Islet precursor cell (in vitro differentiated cells): ENCODE results near the gene R3HDM2.

Experiments
- DNase-seq: peaks from one replicate; pipeline ENCODE4 v3.0.0-alpha.2; 2018

The R3HDM2 gene

DNA sequence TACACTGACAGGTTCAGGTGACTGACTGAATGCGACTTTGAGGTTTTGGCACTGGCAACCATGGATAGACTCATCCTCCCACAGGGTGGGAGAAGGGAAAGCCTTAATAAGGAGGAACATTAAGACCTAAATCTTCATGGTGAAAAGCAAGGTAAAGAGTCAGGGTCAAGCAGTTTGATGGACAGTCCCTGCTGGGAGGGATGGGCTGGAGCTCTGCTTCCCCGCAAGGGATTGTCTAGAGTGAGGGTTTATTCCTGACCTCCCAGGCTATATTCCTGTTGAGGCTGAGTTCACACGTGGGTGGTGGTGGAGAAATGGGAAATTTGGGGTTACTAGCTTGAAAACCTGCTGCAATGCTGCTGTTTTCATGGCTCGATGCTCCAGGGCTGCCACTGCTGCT is 170.5 kb downstream of the R3HDM2 start:
- DNase-seq, result no peak

DNA sequence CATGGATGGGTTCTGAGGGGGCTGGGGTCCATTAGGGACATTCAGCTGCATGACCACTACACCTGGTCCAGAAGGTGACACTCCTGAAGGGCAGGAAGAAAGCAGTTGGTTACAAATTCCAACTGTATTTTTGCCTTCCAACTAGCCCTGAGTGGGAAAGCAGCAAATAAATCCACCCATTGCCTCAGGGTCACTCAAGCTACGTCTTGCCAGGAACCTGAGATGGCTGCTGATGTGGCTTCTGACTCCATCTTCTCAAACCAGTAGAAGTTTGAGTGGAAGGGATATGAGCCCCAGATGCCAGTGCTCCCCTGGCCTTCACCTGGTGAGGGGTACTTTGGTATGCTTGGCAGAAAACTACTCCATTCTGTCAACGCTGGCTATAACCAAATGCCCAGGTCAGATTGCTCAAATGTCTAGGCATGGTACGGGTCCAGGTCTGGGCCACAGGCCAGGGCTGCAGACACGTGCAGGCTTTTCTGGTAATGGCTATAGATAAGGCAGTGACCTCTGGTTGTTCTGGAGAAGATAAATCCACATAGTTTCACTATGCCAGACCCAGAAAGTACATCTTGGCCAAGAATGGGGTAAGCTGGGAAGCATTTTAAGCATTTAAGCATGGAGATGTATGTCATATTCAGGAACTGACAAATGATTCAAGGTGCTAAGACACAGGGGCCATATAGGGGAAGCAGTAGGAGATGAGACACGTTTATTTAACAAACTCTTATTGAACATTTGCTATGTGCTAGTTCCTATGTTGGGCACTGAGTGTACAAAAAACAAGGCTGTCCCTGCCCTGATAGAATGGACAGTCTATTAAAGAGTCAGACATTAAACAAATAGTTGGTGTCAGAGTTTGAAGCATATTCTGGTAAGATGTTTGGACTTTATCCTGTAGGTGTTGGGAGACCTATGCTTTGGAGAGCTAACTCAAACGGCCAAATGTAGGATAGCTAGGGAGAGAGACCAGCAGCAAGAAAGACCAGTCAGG is 171.6 kb downstream of the R3HDM2 start:
- DNase-seq, result no peak

DNA sequence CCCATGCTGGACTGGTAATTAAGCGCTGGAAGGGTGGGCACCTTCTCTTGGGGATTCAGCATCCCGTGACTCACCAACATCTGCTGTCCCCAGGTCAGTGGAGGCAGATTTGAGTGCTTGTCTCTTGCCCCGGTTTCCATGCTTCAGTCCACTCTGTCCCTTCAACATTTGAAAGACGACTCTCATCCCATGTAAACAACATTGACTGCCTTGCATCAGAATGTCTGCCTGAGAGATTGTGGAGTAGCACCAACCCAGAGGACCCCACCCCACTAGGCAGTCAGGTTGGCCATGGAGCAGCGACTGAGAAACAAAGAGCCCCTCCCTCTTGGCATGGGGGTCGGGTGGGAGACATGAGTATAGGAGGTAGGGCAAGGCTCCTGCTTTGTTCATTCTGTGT is 174.9 kb downstream of the R3HDM2 start:
- DNase-seq, result no peak

DNA sequence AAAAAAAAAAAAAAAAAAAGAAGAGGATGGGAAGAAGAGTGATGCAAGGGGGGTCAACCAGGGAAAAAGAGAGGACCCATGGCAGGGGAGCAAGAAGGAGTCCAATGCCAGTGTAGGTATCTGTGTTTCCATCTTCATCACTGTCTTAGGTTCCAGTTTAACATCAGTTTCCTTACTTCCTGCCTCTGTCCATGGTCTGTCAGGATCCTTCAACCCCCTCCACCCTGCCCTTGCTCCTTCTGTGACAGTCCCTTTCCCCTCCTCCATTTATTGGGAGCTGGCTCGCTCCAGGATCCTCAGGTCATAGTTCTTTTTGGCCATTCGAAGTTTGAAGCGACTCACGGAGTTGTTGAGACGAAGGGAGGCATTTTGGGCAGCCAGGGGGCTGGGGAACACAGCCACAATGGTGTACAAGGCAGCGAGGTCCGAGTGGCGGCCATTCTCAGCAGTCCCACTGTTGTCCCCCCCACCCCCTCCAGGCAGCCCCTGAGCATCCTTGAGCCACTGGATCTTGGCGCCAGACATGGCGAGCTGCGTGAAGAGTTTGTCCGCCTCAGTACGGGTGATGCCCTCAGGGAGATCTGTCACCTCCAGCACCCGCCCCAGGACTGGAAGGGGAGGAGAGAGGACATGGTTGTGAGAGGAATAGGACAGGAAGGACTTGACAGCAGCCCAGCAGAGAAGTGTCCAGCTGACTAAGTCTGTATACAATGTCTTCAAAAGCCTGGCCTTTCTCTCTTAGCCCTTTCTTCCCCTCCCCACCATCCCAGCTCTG is 176.2 kb downstream of the R3HDM2 start:
- no peak for DNase-seq

DNA sequence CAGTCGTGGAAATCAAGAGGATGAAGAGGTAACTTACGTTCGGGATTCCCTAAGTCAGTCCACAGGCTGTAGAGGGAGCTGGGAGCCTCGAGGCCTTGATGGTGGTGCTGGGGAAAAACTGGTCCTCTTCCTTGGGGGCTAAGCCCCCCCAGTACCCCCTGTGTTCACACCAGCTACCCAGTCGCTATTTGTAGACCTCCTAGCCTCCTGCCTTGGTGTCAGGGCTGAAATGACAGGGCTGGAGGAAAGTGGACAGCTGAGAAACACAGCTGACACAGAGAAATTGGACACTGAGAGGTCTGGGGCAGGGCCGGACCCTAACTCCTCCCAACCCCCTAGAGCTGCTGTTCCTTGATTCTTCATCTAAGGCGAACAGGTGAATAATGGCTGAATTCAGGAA is 179.9 kb downstream of the R3HDM2 start, which contains the start of gene STAC3:
STAC3 (minus strand) TSS at position 232 of the 400 bp plus-strand sequence. CDS start 1,551 bp downstream, outside the sequence.
- DNase-seq, result no peak

DNA sequence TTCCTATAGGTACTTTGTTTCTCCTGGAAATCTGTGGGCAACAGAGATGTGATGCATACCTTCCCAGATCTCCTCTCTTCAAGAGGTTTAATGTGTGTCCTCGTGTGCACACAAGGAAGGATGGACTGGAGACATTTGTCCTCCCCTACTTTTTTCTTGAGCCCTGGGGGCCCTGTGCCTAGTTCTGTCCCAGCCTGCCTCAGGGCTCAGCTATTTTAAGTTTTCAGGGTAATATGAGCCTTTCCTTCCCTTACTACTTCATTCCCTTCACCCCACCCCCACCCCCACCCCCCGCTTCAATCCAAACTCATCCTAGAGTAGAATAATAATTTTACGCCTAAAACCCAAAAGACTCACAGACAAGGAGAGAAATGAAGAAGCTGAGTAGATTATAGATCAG is 180.3 kb downstream of the R3HDM2 start:
- DNase-seq, result no peak

DNA sequence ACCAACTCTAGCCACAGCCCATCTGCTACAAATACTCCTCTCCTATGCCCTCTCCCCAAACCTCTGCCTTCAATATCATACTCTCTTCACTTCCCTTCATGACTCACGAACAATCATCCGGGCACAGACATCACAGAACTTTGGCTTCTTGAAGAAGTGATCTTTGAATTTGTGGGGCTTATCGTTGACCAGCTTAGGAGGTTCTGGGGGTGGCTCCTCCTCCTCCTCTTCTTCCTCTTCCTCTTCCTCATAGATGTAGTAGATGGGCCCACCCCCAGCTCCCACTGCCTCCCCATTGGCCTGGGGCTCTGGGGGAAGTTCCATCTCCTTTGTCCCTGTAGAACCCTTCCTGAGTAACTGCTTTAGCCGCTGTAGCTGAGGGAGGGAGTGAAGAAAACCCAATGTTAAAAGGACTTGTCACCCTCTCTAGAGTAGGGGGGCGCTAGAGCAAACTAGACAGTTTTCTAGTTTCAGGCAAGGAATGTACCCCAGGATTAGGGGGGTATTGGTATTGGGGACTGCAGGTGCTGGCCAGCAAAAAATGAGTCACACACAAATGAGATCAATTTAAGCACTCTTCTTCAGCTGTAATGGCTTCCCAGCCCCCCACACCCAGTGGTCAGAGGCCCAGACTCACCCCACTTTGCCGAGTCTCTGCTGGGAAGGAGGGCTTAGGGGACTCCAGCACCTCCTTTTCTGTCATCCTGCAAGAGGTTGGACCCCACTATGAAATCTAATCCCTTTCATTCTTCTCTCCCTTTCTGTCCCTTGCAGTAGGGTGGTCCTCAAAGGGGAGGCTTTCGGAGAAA is 181.7 kb downstream of the R3HDM2 start:
- DNase-seq, result no peak

DNA sequence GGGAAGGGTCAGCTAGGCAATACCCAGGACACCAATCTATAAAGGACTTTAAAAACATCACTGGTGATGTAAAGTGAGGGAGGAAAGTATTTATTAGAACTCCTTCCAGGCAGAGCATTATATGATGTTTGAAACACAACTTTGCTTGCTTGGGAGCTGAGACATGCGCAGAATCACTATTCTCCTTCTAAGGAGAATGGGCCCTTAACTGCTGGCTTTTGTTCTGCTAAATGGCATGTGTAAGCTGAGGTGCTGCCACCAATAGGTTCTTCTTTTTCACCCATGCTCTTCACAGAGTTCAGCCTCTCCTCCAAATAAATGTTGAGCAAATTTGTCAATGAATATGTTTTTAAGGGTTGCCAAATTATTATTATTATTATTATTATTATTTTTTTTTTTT is 183.8 kb downstream of the R3HDM2 start:
- DNase-seq, result no peak

DNA sequence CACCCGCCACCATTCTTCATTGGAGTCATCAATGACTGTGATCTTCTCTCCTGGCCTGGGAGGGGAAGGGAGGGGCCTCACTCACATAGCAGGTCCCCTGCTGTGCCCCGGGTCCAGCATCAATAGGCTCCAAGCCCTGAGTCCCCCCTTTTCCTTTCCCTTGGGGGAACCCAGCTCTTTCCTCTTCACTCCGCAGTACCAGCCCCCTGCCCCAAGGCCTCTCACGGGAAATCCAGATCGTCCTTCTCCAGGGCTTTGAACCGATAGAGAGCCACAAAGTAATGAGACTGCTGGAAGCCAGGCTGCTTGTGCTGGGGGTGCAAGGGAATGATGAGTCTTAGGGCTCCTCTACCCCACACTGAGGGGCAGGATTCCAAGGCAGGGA is 186.5 kb downstream of the R3HDM2 start:
- no peak for DNase-seq

DNA sequence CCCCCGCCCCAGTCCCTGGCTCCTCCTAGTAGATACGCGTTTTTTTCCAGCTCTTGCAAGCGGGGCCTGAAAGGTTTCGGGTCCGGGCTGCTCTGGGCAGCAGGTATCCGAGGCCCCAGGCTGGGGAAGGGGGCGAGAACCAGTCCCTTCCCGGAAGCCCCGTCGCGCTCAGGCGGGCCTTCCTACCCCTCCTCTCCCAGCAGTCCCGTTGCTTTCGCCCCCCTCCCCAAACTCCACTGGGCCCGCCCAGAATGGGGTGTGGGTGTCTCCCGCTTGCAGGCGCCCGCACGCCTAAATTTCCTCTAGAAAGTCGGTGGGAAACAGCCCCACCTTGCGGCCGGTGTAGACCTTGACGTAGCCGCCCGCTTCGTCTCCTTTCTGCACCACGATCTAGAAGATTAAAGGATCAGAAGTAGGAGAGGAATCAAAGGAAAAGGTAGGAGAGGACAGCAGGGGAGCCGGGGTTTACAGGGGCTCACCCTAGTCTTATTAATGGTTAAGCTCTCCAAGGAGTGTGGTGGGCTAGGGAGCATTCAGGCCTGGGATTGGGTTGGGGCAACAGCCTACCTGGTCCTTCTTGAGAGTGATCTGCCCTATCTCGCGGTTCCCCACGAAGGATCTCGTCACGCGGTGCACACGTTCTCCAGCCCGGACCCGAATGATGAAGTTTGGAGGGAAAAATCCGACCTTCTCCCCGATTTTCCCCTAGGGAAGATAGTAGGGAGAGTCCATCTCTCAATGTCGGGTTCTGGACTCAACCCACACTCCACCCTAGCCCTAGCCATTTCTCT is 187.1 kb downstream of the R3HDM2 start:
- peak; percentile 95 for DNase-seq

DNA sequence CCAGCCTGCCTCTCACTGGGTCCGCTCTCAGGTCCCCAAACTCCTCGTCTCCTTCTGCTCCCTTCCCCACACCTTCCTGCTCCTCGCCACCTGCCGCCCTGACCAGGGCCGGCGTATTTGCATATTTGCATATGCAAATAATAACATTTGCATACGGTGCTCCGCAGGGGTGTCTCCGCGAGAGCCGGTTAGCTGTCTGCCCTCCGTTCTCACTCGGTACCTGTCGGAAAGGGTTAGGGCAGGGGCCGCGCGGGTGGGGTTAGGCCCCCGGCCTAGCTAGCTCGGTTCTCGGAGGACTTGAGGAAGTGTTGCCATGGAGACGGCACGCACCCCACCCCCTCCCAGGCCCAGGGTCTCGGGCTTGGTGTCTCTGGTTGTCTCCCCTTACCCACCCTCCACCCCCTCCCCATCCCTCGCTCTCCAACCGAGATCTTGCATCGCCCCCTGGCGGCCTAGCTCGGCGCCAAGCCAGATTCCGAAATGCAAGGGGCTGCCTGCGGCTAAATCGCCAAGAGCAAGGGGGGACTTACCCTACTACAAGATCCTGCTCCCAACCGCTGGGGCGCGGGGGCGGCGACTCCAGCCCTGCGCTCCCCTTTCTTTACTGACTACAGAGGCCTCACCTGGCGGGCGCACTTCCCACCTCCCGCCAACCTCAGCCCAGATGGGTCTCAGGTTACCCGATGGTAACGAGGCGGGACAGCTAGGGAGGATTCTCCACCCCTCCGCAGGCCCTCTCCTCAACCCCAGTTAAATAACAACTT is 188.0 kb downstream of the R3HDM2 start:
- peak; percentile 94 for DNase-seq

DNA sequence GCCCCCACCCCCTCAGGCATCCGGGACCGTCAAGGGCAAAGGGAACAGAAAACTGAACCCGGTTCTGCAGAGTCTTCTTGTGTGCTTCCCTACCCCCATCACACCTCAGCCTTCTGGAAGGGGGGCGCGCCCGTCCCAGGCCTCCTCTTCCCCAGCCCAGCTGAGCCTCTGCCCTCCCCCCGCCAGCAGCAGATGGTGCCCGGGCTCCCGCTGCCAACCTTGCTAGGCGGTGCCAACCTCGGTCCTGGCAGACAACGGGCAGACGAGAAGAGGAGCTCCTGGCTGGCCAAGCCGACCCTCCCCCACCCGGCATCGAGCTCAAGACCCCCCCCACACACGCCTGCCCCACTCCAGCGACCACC is 188.5 kb downstream of the R3HDM2 start:
- no peak for DNase-seq

DNA sequence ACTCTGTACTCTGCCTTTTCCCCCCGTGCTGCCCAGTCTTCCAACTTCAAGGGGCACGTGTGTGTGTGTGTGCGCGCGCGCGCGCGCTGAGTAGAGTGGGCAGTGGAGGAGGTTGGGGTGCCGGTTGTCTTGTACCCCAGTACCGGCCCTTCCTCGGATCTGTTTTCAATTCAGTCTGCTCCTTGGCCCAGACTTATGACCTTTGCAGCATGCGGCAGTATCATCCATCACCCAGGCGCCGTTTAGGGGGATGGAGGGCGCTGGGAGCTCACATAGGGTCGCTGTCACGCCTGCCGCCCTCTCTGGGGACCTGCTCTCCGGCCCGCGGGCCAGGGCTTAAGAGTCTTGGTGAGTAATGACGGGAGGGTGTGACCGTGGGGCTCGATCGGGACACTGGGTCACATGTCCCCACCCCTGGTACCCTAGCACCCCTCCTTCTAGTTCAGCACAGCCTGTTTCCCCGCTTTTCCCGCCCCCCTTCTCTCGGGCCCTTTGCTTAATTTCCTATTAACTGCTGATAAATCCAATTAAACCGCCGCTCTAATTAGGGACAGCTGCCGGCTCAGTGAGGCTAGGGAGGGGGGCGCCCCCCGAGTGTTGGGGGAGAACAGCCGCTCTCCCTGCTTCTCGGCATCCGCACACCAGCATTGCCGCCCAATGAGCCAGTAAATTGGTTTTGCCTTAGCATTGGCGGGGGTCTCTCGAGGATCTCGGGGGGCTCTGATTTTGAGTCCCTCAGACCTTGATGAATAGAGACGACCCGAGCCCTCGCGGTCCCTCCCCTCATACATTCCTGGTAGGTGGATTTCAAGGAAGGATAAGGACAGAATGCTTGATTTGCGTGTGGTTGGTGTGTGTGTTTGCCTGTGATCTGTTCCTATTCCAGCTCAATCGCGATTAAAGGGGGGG is 189.2 kb downstream of the R3HDM2 start:
- DNase-seq, result no peak

DNA sequence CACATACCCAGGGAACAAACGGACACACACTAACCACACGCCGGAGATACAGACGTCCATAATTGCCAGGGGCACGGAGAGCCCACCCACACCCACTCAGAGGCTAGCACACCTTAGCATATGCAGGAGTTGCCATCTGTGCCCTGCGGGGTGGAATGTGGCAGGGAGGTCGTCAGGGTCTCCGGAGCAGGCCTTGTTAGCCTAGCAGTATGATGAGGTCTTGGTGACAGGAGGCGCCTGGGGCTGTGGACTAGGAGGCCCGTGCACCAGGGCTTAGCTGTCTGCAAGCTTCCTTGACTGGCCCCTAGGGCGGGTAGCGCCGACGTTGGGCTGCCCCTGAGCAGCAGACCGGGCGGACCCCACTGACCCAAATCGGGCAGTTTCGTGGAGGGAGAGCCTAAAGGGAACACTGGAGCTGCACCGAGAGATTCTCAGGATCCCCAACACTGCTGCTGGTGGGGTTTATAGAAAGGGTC is 189.9 kb downstream of the R3HDM2 start:
- DNase-seq, result peak; percentile 93

DNA sequence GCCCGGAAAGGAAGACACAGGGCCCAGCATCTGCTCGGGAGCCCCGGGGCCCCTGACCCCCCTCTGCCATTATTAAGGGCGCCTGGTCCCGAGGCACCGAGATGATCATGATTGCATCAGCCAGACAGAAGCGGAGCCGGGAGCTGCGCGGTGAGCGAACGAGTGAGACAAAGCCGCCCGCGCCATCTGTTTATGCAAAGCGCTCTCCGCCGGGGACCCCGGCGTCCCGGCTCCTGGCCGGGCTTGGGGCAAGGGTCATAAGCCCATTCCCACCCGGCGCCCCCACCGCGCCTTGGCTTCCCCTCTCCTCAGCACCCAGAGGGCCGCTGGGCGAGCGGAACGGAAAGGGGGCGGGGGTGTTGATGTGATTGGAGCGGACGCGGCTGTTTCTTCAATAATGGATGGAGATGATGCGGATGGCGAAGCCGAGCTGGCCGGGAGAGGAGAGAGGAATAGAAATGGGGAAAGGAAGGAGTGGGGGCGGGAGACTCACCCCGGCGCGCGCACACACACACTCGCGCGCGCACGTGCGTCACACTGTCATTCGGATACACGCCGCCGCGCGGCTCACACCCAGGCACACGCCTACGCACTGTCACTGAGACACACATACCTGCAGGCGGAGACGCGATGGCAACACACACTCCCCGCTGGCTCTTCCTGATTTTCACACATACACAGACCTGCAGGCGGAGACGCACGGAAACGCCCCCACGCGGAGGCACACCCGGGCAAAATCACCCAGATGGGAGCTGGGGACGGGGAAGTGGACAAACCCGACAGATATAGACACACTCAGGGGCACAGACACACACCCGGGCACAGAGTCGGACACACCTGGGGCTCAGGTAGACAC is 190.5 kb downstream of the R3HDM2 start:
- DNase-seq, result peak; percentile 85

DNA sequence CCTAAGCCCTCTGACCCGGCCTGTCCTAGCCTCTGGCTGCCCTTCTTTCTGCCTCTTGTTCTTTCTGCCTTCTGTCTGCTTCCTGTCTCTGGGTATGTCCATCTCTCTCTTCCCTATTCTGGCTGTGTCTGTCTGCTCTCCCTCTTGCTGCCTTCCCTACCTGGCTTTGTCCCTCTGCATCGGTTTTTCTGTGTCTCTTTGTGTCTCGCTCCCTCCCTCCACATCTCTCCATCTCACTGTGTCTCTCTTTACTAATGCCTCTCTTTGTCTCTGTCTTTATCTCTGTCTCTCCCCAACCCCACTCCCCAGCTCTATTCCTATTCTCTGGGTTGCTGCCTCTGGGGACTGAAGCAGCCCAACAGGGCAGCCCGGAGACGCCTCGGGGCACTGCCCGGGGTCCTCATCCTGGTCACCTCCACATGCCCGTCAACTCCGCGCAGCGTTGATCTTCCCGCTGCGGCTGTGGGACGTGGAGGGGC is 191.2 kb downstream of the R3HDM2 start:
- DNase-seq, result no peak

DNA sequence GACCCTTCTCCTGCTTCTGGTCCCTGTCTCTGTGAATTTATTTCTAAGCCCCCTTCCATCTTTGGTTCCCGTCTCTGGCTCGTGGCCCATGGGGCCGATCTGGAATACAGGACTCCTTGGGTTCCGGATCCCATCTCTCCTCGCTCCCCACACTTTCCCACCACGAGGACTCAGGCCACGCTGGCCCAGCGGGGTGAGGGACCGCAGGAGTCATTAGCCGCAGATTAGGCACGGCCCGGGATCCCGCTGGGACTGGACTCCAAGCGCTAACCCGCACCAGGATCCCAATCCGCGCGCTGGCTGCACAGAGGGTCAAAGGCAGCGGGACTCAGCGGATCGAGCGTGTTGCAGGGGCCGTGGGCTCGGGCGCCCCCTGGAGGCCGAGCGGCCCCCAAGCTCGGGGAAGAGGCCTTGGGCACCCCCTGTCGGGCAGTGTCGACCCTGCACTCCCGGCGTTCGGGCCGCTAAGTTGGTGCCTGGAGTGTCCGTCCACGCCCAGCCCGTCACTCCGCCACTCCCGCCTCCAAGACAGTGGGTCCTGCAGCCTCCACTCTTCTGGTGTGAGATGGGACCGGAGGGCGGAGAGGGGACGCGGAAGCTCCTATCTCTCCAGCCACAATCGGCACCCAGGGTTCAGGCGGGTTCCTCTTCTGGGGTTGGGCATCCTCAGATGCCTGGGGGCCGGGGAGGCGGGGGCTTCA is 191.8 kb downstream of the R3HDM2 start:
- peak; percentile 97 for DNase-seq
